ENCODE measurements around the gene KCNK16.

Gene KCNK16

DNA sequence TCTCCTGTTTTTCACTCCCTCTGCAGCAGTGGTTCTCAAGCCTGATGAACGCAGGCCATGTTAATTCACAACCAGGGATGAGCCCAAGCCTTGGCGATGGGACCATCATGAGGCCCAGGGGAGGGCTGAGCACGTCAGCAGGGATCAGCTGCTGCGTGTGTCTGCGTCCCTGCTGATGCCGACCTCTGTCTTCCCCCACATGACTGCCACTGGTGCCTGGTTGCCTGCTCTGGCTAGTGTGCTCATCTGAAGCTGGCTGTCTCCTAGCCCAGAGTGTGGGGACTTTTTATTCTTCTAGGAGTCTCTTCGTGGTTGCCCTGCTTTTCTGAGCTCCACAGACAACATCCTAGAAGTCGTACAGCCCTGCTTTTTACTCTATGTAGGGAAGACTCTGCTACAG lies 40.8 kb upstream of the KCNK16 start:
- DNase-seq (ENCODE audit: low read depth) = no peak
- H3K4me3 ChIP-seq (ENCODE audit: low read length) = no peak overlapping the region
- no peak for TF ChIP-seq CTCF (conservative IDR thresholded peaks at IDR 0.05; ENCODE audit: low read depth, low read length)

- TF ChIP-seq CTCF (conservative IDR thresholded peaks at IDR 0.05; ENCODE audit: low read depth, low read length) = peak; percentile 32
- DNase-seq (ENCODE audit: low read depth) = no peak
- H3K4me3 ChIP-seq (ENCODE audit: low read length) = no peak overlapping the region
Observed at GRCh38 chr6:39362487-39362865, 40.0 kb upstream of the KCNK16 start.

- TF ChIP-seq CTCF (conservative IDR thresholded peaks at IDR 0.05; ENCODE audit: low read depth, low read length) = peak; percentile 92
- peak; percentile 12 for DNase-seq (ENCODE audit: low read depth)
- H3K4me3 ChIP-seq (ENCODE audit: low read length) = no peak overlapping the region
Observed at GRCh38 chr6:39361657-39362486, 39.4 kb upstream of the KCNK16 start.

GRCh38 chr6:39360378-39360777 lies 37.9 kb upstream of the KCNK16 start:
- no peak for TF ChIP-seq CTCF (conservative IDR thresholded peaks at IDR 0.05; ENCODE audit: low read depth, low read length)
- no peak overlapping the region for H3K4me3 ChIP-seq (ENCODE audit: low read length)
- DNase-seq (ENCODE audit: low read depth) = no peak

GRCh38 chr6:39357998-39358686 lies 35.6 kb upstream of the KCNK16 start:
- DNase-seq (ENCODE audit: low read depth) = peak; percentile 73
- H3K4me3 ChIP-seq (ENCODE audit: low read length) = no peak overlapping the region
- TF ChIP-seq CTCF (conservative IDR thresholded peaks at IDR 0.05; ENCODE audit: low read depth, low read length) = no peak

DNA sequence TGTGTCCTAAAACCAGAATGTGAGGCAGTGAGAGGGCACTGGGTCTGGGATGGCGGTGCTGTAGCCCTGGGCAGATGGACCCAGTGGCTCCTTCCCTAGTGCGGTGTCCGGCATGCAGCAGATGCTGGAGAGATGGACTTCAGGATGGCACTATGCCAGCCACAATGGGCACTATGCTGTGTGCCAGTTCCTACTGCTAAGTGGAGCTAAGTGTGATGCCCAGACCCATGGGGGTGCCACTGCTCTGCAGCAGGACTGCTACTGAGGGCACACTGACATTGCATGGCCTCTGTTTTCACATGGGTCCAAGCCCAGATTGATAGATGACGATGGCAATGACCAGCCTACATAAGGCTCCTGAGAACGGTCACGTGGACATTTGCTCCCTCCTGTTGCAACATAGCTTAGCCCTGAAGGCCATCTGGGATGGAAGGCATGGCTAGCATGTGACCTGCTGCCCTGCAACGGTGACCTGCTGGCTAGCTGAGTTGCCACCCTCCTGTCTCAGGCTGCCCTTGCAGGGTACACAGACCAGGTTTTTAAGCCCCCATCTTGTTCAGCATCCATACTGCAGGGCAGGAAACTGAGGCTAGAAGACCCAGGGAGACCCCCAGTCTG lies 31.3 kb upstream of the KCNK16 start:
- H3K4me3 ChIP-seq (ENCODE audit: low read length) = no peak overlapping the region
- TF ChIP-seq CTCF (conservative IDR thresholded peaks at IDR 0.05; ENCODE audit: low read depth, low read length) = no peak
- DNase-seq (ENCODE audit: low read depth) = no peak

Data from retinal pigment epithelial cell (primary cell).